Hematopoietic multipotent progenitor cell treated with erythropoietin and hydrocortisone succinate and interleukin-3 and kit ligand, for 15 days (in vitro differentiated cells): Measurements from ENCODE around the gene ASB12.
"Not testable (repeated sequence)": the region's sequence is repeated elsewhere in the genome, so short reads cannot be mapped to it uniquely, and the experiment has no call there.

Experiments used
- DNase-seq: peaks from one replicate; pipeline ENCODE4 v3.0.0-alpha.2; 2015; ENCODE audit warnings: low spot score

The ASB12 gene, protein sequence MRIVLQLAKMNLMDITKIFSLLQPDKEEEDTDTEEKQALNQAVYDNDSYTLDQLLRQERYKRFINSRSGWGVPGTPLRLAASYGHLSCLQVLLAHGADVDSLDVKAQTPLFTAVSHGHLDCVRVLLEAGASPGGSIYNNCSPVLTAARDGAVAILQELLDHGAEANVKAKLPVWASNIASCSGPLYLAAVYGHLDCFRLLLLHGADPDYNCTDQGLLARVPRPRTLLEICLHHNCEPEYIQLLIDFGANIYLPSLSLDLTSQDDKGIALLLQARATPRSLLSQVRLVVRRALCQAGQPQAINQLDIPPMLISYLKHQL

GRCh38 chrX:64230123-64230970 is at the start of gene ASB12:
Gene ASB12 (minus strand): TSS chrX:64230607. CDS start chrX:64225650, 4,957 bp downstream.
- DNase-seq = no peak

GRCh38 chrX:64265265-64265664 is 34.9 kb upstream of the ASB12 start:
- no peak for DNase-seq

- no peak for DNase-seq
Observed at GRCh38 chrX:64229154-64229553, 1.3 kb downstream of the ASB12 start.

DNA sequence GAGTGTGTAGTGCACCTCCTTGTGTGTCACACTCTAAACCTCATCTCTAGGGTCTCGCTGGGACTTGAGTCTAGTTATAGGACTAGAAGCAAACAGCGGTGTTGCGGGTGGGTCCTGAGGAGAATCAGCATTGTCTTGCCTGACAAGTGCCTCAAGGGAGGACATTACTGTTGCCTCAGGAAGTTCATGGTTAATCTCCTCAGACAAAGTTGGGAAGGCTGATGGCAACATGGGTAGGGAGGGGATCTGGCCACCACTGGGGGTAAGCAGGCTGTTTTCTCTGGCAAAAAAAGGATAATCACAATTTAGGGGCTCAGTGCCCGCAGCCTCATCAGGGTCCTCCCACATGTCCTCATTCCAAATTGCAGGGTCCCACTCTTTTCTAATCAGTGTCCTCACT is 12.4 kb downstream of the ASB12 start:
- no peak for DNase-seq

DNA sequence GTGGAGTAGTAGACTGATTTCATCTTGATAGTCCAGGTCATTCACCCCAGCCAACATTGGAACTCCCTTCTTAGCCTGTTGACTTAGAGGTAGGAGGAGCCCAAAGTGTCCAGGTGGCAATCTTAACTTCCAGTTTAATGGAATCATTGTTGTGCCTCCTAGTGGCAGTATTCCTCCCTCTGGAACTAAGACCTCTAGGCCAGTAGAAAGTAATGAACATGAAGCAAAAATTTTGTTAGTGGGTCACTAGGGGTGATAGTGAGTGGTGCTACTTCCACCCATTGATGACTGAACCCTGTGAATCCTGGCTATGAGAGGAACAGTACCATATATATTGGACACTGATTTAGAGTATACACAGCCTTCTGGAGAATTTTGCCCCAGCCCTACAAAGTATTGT is 16.4 kb downstream of the ASB12 start:
- not testable (repeated sequence) for DNase-seq

DNA sequence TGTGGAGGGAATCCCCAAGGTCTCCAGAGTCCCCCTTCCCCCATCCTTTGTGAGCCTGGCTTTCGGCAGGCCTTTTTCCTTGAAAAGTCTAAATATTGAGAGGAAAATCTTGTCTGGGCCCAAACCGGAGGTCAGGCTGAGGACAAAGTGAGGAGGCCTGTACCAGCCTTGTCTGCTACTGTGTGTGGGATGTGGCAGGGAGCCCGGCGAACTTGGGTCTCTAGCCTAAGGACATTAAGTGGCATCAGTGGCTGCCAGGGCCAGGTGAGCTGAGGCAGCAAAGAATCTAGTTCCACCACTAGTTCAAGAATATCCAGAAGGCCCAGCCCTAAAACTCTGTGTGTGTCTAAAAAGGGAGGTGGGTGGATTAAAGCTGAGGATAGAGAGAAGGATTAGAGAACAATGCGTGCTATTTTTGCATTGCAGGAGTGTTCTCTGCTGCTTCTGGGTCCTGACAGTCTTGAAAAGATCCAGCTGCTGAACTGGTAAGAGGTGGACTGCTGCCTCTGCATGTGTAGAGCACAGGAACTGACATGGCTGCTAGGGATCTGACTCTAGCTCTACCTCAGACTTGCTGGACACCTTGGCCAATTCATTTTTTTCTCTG is 23.7 kb downstream of the ASB12 start:
- no peak for DNase-seq

GRCh38 chrX:64205735-64206501 is 24.5 kb downstream of the ASB12 start:
- peak; percentile 83 for DNase-seq

DNA sequence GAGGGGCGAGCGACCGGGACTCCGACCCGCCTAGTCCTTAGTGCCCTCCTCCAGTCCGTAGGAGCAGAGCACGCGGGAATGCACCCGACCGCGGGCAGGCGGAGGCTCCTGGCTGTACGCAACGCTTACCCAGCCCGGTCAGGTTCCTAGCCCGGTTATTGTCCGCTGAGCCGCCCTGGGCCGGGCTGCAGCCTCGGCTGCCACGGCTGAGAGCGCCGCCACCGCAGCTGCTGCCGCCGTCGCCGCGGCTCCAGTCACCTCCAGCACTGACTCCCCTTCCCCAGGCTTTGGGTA is 25.0 kb downstream of the ASB12 start, which contains the start of gene AMER1:
AMER1 (minus strand) TSS at position 268 of the 294 bp plus-strand sequence. CDS start 12,422 bp downstream, outside the sequence.
- DNase-seq = no peak

GRCh38 chrX:64204701-64205440 is 25.5 kb downstream of the ASB12 start:
- DNase-seq = peak; percentile 2

- no peak for DNase-seq
Observed at GRCh38 chrX:64204252-64204651, 26.2 kb downstream of the ASB12 start.

GRCh38 chrX:64202808-64203325 is 27.5 kb downstream of the ASB12 start:
- no peak for DNase-seq

GRCh38 chrX:64198036-64198435 is 32.4 kb downstream of the ASB12 start:
- DNase-seq = peak; percentile 29

DNA sequence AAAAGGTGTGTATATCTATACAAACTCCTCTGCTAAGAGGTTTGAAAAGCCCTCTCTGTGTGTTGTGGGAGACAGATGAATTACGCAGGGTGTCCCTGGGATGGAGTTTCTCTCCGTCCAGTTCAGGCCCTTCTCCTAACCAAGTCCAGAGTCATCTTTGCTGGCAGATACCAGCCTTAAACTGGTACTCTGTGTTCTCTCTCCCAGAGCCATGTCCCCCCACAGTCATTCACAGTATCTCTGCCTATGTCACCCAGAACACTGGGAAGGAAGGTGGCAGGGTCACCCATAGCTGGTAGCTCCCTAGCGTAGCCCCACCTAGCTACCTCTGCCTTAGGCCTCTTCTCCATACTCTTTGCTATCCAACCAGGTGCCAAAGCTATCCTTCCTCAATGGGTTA is 33.8 kb downstream of the ASB12 start:
- no peak for DNase-seq

DNA sequence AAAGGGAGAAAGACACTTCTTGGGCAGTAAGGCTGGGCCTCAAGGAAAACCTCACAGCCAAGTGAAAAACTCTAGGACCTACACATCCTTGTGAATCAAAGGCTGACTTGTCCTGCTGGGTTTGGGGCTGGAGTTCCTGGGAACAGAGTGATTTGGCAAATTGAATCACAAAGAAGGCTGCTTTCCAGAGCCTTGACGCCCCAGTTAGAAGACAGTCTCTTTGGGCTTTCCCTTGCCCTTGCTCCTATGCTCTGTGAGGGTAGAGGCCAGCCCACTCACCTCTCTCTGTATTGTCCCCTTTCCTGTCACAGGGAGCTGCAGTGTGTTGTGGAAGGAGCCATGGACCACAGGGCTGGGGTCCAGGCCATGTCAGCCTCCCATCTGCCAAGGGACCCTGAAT is 34.5 kb downstream of the ASB12 start:
- DNase-seq = no peak

- no peak for DNase-seq
Observed at GRCh38 chrX:64192673-64193072, 37.7 kb downstream of the ASB12 start.

DNA sequence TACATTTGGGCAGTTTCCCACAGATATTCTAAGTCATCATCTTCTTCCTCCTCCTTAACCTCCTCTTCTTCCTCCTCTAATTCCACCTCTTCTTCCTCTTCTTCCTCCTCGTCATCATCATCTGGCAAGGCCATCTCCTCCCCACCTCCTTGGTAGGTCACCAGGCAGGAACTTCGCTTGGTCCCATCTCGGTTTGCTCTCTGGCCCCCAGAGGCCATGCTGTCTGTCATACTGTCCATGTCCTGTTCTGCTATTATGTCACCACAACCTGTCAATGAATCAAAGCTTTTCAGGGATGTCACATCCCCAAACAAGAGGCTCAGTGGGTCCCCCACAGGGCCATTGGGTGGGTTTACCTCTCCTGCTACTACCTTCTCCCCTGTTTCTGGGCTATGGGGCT is 38.4 kb downstream of the ASB12 start:
- DNase-seq = no peak

DNA sequence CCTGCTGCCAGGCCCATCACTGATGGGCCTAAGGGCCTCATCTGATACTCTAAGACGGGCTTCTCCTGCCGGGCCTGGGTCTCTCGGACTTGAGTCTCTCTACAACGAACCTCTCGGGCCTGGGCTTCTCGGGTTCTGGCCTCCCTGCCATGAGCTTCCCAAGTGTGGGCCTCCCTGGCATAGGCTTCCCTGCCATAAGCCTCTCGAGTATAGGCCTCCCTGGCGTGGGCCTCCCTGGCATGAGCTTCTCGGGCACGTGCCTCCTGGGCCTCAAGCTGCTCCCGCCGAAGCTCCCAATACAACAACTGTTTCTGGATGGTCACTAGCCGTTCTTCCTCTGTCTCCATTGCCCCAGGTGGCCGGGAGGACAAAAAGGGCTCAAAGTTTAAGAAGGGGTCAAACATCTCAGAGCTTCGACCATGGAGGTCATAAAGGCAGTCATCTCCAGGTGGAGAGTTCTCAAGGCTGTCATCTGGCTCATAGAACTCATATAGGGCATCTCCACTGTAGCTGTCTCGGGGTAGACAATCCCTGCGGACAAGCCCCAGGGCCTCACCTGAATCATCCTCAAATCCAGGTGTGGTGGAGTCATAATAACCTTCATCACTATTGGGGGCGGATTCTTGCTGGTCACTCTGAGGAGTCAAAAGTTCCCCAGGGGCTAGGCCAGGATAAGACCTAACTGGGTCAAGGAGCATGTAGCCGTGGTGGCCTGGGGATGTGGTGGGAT is 39.0 kb downstream of the ASB12 start:
- no peak for DNase-seq

- DNase-seq = no peak
Observed at GRCh38 chrX:64190136-64190740, 40.2 kb downstream of the ASB12 start.

DNA sequence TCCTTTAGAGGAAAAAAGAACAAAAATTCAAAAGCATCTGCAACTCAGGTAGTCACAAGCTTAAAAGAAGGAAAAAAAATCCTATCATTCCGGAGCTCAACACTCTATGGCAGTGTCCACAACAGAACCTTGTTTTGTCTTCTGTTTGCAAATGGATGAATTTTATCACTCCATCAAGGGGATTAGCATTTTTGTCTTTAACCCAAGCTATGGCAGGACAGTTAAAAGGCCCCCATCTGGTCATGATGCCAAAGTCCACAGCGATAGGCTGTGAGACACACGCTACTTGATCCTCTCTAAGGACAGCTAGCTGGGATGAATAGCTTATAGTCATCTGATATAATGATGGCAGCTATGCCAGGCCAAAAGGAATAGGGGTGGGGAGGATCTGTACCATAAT is 41.5 kb downstream of the ASB12 start:
- no peak for DNase-seq

- no peak for DNase-seq
Observed at GRCh38 chrX:64187762-64188150, 42.7 kb downstream of the ASB12 start.
